Effector CD4-positive, alpha-beta T cell (primary cell): ENCODE measurements around the gene ESF1.
"Not testable (repeated sequence)": the region's sequence is repeated elsewhere in the genome, so short reads cannot be mapped to it uniquely, and the experiment has no call there.

Experiments used
- DNase-seq: peaks from one replicate; pipeline ENCODE4 v3.0.0-alpha.2; 2020

The ESF1 gene

DNA sequence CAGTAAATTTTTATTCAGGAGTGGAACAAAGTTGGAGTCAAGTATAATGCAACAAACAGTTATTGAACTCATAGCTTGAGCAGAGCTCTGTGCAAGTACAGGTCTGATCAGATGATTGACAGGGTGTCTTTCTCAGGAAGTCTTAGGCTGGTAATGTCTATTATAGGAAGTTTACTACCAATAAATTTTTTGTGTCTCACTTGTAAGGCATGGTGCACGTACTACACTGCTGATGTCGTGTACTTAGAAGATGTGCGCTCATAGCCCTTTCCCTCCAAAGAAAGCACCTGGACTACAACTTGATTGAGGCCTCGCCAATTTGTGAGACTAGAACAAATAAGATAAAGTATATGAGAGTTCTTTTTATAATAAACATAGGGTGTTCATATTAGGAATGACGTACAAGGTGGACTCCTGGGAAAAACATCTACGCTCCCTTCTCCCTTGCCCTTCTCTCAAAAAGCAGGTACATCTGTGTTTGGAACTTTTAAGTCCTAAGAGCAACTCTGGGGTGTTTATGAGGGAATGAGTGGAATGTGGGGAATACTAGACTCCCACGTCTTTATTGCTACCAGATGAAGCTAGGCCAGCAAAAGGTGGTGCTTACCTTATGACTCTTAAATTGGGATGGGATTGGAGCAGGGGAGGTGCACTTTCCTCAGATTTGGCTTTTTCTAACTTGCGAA is 1.6 kb upstream of the ESF1 start:
- no peak for DNase-seq

DNA sequence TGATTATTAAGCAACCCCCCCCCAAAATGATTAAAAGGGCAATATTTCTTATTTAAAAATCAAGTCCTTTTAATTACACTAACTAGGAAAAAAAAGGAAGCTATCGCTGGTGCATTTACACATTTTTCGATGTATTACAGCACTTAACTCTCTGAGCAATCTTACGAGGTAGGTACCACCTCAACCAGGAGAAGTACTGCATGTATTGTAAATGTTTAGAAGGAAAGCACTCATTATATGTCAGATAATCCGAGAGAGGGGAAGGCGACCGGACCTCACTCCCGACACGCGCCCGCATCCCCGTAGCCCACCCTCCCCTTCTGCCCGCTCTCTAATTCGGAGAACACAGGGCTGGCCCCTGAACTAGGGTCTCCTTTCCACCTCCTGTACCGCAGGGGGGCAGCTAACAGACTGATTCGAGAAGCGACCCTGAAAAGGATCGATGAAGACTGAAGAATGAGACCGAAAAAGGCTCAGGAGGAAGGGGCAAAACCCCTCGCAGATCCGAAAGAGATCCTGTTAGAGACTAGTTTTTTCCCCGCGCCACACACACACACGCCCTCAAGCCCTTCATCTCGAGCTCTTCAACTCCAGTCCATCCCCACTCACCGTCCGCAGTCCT is 337 bp downstream of the ESF1 start:
- no peak for DNase-seq

GRCh38 chr20:13783528-13783927 is 1.2 kb downstream of the ESF1 start:
- DNase-seq: no peak

DNA sequence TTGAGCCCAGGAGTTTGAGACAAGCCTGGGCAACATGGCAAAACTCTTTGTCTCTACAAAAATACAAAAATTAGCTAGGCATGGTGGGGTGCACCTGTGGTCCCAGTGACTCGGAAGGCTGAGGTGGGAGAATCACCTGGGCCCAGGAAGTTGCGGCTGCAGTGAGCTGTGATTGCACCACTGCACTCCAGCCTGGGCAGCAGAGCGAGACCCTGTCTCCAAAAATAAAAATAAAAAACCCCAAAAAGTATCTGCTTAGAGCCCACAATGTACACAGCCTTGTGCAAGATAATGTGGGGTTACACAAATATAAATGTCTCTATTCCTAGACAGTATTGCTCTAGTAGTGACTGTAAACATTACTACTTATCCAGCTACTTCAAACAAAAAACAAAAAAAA is 5.9 kb downstream of the ESF1 start:
- no peak for DNase-seq

DNA sequence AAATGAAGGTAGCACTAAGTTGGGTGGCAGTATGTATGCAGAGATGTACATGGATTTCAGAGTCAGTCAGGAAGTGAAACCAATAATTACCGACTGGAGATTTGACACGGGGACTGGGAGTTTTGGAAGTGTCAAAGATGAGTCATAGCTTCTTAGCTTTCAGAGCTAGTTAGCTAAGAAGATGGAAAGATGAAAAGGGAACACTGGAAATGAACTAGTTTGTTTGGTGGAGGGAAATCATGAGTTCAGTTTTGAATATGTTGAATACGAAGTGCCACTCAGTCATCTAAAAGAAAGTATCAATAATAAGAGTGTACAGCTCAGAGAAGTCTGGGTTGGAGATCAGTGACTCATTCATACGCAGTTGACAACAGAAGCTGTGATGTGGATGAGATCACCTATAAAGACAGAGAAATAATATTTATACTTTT is 7.5 kb downstream of the ESF1 start:
- DNase-seq: no peak

- DNase-seq: no peak
These were observed 8.9 kb downstream of the ESF1 start for GRCh38 chr20:13775867-13776266.

GRCh38 chr20:13772529-13772928 is 12.2 kb downstream of the ESF1 start:
- no peak for DNase-seq

DNA sequence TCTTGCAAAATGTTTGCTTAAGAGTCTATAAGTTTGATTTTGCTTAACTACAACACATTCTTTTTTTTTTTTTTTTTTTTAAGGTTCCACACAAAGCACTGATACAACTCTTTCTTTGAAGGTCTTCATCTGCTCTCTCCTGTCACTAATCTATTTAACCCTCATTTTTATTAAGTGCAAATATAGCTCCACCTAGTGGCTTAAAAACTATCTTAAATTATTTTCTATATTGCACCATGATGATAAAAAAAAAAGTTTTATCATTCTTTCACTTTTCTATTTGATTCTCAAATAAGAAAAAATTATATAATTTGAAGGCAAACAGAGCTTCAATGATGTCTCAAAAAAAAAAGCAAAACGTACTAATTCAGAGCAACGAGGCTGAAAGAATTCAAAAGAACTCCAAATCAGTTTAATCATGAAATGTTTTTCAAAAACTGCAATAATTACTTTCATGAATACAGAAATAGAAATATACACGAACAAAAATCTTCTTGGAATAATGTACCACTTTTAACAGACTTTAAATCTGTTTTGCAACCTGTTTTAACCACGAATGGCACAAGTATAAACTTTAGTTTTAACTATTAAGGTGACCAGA is 12.8 kb downstream of the ESF1 start:
- no peak for DNase-seq

DNA sequence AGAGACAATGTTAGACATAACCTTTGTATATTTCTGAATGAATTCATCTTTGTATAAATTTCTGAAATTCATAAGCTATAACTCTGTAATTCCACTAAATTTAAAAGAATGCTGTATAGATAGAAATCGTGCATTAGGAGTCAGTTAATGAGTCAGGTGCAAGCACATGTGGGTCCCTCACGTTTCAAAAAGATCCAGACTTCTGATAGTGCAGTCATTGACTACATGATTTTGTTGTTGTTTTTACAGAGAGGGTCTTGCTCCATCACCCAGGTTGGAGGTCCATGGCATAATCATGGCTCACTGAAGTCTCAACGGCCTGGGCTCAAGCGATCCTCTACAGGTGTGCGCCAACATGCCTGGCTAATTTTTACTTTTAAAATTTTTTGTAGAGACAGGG is 14.6 kb downstream of the ESF1 start:
- no peak for DNase-seq

DNA sequence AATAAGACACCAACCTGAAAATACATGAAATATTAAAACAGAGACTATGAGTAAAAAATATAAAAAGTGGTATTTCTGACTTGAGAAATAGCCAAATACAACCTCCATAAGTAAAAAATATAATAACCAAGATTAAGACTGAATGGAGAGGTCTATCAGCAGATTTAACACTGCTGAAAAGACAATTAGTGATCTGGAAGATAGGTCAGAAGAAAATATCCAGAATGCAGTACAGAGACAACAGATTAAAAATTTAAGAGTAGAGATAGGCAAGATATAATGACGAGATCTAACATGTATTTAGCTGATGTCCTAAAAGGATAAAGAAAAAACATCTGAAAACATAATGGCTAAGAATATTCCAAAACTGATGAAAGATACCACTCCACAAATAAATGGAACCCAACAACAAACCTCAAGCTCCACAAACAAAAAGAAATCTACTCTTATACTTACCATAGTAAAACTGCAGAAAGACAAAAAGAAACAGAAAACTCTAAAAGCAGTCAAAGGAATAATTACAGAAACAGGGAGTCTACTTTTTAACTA is 18.8 kb downstream of the ESF1 start:
- DNase-seq: no peak

GRCh38 chr20:13765299-13765698 is 19.4 kb downstream of the ESF1 start:
- DNase-seq: no peak

DNA sequence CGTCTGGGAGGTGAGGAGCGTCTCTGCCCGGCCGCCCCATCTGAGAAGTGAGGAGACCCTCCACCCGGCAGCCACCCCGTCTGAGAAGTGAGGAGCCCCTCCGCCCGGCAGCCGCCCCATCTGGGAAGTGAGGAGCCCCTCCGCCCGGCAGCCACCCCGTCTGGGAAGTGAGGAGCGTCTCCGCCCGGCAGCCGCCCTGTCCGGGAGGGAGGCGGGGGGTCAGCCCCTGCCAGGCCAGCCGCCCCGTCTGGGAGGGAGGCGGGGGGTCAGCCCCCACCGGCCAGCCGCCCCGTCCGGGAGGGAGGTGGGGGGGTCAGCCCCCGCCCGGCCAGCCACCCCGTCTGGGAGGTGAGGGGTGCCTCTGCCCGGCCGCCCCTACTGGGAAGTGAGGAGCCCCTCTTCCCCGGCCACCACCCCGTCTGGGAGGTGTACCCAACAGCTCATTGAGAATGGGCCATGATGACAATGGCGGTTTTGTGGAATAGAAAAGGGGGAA is 24.2 kb downstream of the ESF1 start:
- not testable (repeated sequence) for DNase-seq

GRCh38 chr20:13758884-13759283 is 25.8 kb downstream of the ESF1 start:
- no peak for DNase-seq

DNA sequence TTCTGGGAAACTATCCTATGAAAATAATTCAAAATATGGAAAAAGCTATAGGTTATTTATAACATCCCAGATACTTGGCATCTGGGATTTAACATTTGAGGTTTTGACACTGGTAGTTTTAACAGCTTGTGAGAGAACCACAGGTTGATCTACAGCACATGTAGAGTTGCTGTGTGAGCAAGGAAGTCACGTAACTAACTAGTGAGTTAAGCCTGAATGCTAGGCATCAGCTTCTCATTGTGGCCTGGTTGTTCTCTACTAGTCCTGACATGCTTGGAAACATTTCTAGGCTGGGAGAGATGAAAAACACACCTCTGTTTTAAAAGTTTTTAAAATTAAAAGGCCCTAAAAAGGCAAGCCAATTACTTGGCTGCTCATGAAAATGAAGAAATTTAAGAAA is 28.2 kb downstream of the ESF1 start:
- no peak for DNase-seq

GRCh38 chr20:13755809-13756208 is 28.9 kb downstream of the ESF1 start:
- no peak for DNase-seq

- no peak for DNase-seq
These were observed 31.2 kb downstream of the ESF1 start for GRCh38 chr20:13753436-13754036.

DNA sequence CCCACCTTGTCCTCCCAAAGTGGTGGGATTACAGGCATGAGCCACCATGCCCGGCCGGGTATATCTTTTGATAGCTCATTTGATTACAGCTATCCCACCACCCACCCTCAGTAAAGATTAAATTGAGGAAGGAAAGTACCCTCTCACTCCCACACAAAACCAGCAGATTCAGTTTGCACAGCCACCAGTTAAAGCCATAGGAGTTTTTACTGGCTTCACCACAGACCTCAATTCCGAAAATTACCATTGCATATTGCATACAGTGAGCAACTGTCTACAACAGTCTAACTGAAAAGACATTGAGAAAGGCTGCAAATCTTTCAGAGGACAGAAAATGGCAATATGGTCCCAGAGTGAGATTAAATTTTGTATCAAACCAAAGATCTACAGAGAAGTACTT is 34.9 kb downstream of the ESF1 start:
- no peak for DNase-seq

- DNase-seq: no peak
These were observed 38.9 kb downstream of the ESF1 start for GRCh38 chr20:13745784-13746183.

GRCh38 chr20:13744352-13744751 is 40.4 kb downstream of the ESF1 start:
- no peak for DNase-seq

- no peak for DNase-seq
These were observed 42.8 kb downstream of the ESF1 start for GRCh38 chr20:13741879-13742278.

DNA sequence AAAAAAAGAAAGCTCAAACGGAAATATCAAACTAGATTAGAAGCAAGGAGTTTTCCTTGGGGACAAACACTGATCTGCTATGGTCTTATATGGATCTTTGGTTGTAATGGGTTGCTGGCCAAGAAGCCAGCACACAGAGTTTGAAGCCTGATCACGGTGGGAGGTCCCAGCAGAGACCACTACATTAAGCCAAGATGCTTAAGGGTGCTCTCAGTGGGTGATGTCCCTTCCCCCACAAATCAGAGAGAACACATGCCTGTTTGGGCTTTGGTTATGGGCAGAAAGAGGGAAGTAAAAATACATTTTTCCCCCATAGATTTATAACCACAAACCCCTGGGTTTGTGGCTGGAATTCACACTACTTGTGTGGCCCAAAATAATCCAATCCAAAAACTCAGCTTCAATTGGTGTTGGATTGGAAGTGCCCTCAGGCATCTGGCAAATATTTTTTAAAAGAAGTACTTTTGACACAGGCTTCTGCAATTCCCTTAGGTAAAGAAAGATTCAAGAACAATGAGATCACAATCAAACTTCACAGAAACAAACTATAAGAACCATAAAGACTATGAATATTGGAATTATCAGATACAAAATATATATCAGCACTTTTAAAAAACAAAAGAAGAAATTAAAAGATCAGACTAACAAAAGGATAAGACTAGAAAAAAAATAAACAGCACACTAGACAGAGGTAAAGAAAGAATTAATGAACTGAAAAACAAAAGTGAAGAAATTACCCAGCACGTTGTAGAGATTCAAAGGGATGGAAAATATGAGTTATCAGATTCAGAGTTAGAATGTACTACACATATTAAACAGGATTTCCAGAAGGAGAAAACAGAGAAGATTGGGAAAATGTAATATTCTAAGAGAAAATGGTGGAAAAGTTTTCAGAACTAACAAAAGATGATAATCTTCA is 44.7 kb downstream of the ESF1 start:
- no peak for DNase-seq

- not testable (repeated sequence) for DNase-seq
These were observed 46.5 kb downstream of the ESF1 start for GRCh38 chr20:13738187-13738586.
